Cerebellar cortex (tissue), 1 donor: Measurements from ENCODE around the gene GRK1.

Experiments
- DNase-seq: peaks from one replicate; pipeline ENCODE4 v3.0.0-alpha.2; 2015; ENCODE audit warnings: low spot score

Gene GRK1

DNA sequence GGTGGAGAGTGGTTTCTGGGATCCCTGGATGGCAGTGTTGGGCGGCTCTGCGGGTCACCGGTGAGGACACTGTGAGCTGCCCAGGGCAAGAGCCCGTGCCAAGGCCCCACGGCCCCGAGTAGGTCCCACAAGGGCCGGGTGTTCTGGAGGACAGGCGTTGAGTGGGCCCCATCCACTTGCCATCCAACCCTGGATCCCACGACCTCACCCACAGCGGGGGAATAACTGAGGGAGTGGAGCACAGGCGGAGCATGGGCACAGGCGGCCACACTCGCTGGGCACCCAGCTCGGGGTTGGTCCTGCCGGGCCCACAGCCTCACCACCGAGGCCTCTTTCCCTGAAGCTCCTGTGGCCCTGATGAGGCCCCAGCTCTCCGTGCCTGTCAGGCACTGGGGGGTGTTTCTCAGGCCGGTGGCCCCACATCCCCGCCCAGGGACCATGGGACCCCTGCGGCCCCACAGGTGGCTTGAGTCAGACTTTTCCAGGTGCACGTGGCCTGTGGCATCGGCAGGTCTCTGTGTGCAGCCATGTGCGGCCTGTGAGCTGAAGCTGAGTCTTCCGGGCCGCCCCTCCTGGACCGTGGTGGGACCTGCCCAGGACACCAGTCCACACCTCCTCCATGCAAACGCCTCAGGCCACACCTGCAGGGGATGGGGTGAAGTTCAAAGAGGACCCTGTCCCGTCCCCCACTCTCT is 108.6 kb downstream of the GRK1 start:
- no peak for DNase-seq

DNA sequence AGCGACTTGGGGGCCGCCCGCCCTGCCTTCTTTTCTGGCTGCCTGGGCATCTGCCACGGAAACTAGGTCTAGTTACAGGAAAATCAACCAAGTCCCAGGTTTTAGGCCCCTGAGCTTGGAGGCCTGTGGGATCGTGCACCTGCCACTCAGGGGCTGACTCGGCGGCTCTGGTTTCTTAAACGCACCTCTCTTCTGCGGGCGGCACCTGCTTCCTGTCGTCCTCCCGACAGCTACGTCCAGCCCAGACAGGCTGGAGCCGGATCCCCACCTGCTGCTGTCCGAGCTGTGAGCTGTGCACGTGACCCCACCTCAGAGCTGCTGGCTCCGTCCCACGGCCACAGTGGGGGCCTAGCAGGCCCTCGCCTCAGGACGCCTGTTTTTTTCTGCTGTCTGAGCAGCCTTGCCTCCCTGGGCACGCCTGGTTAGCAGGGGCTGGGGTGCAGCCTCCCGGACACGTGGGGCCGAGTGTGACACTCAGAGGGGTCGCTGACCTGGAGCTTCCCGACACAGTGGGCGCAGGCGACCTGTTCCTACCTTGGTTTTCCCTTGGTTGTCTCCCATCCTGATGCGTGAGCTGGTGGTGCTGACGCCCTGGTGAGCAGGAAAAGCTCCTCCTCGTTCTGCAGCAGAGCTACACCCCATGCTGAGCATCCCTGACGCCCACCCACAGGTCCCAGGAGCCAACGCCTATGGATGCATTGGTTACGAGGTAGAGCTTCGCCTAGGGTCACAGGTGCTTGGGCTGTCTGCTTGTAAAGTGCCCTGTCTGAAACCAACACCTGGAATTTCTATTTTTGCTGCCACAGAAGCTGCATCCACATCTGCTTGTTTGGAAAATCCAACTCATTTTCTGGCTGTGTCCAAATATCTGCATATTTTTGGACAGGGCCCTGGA is 109.5 kb downstream of the GRK1 start:
- DNase-seq: no peak

DNA sequence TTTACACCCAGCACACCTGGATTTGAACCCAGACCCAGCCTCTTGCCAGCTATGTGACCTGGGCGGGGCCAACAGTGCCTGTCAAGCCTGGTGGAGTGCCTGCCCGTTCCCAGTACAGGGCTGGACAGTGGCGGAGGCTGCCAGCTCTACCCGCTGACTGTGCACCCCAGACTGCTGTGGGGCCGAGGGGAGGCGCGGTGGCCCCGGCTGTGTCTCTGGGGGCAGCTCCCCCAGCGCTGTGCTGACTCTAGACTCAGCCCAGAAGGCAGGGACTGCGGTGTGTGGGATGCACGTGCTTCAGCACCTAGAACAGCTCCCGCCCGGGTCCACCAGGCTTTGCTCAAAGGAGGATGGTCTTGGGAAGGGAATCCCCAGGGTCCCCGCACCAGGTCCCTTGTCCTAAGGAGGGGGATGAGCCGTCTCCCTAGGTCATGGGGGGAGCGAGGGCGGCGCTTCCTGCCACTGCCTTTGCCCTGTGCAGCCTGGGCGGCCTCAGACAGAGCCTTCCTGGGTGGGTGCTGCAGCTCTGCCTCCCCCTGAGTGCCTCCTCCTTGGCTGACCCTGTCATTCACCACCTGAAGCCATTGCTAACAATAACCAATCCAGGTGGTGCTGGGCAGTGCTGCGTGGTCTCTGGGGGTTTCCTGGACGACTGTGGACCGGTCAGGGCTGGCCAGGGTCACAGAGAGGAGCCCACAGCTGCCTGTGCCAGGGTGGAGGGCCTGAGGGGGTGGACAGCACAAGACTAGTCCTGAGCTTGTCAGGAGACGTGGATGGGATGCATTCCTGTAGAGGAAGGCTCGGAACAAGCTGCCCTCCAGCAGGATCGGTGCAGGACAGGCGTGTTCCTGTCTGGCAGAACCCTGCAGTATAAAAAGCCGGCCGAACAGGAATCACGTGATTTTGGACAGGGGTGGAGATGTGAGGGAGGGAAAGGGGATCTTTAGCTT is 110.6 kb downstream of the GRK1 start:
- no peak for DNase-seq

DNA sequence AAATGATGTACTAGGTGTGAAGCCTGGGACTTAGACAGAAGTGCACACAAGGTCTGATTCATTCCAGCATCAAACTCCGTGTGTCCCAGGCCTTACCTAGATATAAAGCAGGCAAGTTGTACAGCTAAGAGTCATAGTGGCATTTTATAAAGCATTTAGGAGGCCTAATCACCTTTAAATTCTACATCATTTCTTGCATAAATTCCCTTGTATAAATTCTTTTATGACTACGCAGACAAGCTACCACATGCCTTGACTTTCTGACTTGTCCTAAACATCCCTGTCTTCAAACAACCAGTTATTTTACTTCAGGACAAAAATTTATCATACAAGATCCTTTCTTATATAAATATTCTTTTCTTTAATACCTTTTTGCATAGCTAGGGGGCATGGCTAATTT is 114.6 kb downstream of the GRK1 start:
- no peak for DNase-seq

DNA sequence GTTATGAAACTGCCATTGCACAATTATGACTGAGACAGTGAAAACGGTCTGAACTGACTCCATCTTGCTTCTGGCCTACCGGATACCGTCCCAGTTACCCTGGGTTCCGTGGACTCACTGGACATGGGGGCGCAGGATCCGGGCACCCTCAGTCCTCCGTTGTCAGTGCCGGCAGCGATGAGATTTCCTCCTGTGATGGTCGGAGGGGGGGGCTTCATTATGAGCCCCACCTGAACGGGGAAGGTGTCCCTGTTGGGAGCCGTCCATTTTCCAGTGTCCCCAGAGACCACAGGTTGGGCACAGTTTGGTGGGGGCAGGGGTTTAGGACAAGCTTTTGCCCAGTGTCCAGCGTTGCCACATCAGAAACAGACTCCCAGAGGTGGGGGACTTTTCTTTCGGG is 115.5 kb downstream of the GRK1 start:
- DNase-seq: no peak

DNA sequence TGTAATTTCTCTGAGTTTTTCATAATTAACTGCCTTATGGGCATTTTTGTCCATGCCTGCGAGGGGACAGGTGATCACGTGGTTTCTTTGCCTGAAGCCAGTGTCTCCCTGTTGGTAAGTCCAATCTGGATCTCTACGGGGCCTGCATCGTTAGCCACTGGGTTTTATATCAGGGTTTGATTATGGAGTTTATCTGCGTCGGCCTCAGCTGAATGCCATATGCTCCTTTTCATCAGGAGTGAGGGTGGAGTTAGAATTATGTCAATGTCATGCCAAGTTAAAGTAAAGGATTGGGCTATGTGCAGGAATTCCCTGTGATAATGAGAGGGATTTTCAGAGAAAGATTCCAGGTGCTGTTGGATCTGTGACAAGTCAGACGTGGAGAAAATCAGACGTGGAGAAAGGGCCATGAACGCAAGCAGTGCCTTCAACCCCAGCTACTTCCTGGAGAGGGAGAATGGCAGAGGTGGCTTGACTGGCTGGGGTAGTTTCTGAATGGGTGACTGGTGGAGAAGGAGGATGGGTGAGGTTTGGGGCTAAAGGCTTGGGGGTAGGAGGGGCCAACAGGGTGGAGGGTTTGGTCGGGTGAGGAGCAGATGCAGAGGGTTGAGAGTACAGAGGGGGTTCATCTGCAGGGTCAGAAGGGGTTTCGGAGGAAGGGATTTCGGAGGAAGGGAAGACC is 116.3 kb downstream of the GRK1 start:
- no peak for DNase-seq

DNA sequence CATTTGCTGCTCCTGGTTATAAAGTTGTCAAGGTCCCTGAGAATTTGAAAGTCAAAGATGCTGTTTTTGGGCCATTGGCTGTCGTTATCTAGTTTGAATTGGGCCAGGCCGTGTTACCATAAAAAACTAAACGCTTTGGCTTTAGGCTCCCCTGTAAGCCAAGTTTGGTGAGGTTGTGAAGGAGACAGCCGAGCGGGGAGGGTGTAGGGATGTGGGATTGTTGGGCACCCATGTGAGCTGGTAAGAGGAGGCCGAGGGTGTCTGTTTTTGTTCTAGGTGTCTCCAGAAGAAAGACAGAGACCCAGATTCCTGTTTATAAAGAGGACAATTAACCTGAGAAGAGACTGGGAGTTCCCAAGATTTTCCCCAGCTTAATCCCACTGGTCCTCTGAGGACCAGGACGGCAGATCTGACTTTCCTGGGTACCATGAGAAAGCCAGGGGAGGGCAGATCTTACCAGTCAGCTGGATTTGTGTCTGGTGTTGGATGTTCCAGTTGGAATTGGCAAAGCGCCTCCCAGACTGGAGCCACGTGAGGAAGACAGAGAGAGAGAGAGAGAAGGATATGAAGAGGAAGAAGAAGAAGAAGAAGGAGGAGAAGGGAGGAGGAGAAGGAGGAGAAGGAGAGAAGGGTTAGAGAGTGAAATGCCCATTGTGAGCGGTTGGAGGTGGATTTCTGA is 117.1 kb downstream of the GRK1 start:
- no peak for DNase-seq

DNA sequence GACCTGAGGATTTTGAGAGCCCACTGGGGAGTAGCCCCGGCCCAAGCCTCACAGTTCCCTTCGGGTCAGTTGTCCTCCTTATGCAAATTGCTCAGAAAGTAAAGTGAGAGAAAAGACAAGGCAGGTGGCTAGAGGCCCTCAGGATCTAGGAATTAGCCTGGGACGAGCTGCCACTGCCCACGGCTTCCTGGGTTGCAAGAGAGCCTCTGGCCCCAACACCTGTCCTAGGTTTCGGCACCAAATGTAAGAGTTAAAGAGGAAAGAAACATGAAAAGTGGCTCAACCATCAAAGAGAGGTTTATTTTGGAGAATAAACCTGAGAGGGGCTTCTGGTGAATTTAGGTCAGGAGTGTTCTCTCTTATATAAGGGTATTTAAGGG is 117.6 kb downstream of the GRK1 start:
- no peak for DNase-seq

DNA sequence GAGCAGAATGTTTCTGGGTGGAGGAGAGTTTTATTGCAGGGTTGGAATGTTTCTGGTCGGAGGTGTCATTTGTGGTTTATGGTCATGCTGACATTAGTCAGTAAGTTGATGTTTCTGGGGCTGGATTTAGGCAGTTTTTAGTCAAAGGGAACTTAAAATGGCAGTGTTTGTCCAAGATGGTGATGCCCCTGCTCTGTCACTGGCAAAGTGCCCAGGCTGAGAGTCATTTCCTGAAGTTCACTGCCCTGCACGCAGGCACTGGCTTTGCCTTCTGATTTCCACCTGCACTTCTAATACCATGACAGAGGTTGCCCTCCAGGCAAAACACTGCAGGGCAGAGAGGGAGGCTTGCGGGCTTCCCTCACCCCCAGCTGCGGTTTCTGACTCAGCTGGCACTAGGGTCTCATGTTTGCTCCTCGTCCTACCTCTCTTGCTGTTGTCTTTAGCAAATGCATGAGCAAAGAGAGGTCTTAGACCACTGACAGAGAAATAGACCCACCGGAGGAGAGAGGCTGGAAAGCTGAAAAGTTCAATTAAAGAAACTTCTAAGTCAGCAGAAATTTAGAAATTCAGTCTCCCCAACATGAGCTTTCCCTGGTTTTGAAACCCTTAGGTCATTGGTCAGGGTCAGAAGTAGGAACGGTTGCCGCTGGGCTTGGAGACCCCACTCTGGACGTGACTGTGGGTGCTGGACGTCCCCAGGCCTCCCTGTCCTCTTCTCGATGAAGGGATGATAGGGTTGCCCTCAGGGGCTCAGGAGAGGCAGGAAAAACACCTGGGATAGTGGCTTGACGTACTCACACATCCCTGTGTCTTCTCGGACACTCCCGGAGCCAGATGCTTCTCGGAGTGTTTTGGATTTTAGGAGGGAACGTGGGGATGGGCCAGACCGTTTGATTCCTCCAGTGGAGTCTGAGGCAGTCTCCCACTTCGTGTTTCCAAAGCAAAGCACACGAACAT is 118.3 kb downstream of the GRK1 start:
- no peak for DNase-seq

DNA sequence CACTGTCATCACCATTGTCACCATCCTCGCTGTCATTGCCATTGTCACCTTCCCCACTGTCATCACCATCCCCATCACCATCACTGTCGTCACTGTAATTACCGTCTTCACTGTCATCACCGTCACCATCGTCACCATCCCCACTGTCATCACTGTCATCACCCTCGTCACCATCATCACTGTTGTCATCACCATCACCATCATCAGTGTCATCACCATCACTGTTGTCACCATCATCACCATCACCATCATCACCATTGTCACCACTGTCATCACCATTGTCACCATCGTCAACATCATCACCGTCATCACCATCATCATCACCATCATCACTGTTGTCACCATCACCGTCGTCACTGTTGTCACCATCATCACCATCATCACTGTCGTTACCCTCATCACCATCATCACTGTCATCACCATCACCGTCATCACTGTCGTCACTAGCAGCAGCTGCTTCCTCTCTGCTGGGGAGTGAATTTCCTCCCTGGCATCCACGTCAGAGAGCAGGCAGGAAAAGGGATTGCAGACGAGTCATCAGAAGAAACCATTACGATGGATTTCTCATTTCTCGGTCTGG is 119.3 kb downstream of the GRK1 start:
- no peak for DNase-seq
